HG02852 (cell line): ENCODE measurements around the gene DDHD1.
"Not testable (repeated sequence)": the region's sequence is repeated elsewhere in the genome, so short reads cannot be mapped to it uniquely, and the experiment has no call there.

Experiments
- ATAC-seq: cut with Tn5 transposase; IDR thresholded peaks from one replicate; pipeline ENCODE4 v1.9.1; 2021; ENCODE audit warnings: mild to moderate bottlenecking, moderate library complexity; ENCODE audit not compliant: unreplicated experiment

The DDHD1 gene

GRCh38 chr14:53152887-53153701 lies at the start of gene DDHD1:
TSS of gene DDHD1 (minus strand) at chr14:53153323. CDS start at chr14:53153098, 225 bp downstream.
- ATAC-seq: peak; percentile 69

GRCh38 chr14:53195949-53196348 lies 42.8 kb upstream of the DDHD1 start:
- ATAC-seq: no peak

GRCh38 chr14:53193193-53193592 lies 40.1 kb upstream of the DDHD1 start:
- no peak for ATAC-seq

GRCh38 chr14:53192052-53192760 lies 39.1 kb upstream of the DDHD1 start:
- ATAC-seq: no peak

- ATAC-seq: peak; percentile 69
Measured at GRCh38 chr14:53190938-53191337, 37.8 kb upstream of the DDHD1 start.

GRCh38 chr14:53187921-53188463 lies 34.9 kb upstream of the DDHD1 start:
- no peak for ATAC-seq

- no peak for ATAC-seq
Measured at GRCh38 chr14:53186532-53186931, 33.4 kb upstream of the DDHD1 start.

- ATAC-seq: no peak
Measured at GRCh38 chr14:53183611-53184010, 30.5 kb upstream of the DDHD1 start.

GRCh38 chr14:53183056-53183455 lies 29.9 kb upstream of the DDHD1 start:
- no peak for ATAC-seq

- ATAC-seq: not testable (repeated sequence)
Measured at GRCh38 chr14:53181463-53182081, 28.4 kb upstream of the DDHD1 start.

GRCh38 chr14:53180272-53181221 lies 27.4 kb upstream of the DDHD1 start:
- no peak for ATAC-seq

- ATAC-seq: not testable (repeated sequence)
Measured at GRCh38 chr14:53179486-53180005, 26.4 kb upstream of the DDHD1 start.

- ATAC-seq: no peak
Measured at GRCh38 chr14:53175375-53175774, 22.3 kb upstream of the DDHD1 start.

- ATAC-seq: no peak
Measured at GRCh38 chr14:53174918-53175317, 21.8 kb upstream of the DDHD1 start.

- ATAC-seq: no peak
Measured at GRCh38 chr14:53168786-53169185, 15.7 kb upstream of the DDHD1 start.

GRCh38 chr14:53167602-53168328 lies 14.6 kb upstream of the DDHD1 start:
- no peak for ATAC-seq

GRCh38 chr14:53161758-53162435 lies 8.8 kb upstream of the DDHD1 start:
- no peak for ATAC-seq

GRCh38 chr14:53156238-53156637 lies 3.1 kb upstream of the DDHD1 start:
- no peak for ATAC-seq

- no peak for ATAC-seq
Measured at GRCh38 chr14:53153702-53154112, 584 bp upstream of the DDHD1 start.
